SK-N-SH treated with all-trans-retinoic acid at 6 μM for 48 hours (cell line): ENCODE data around the gene ZSCAN23.
"Not testable (repeated sequence)": the region's sequence is repeated elsewhere in the genome, so short reads cannot be mapped to it uniquely, and the experiment has no call there.

Experiments
- ATAC-seq: fragments of 200-7000 bp; cut with Tn5 transposase; 3 replicates; pipeline ENCODE4 v1.9.1; 2020; ENCODE audit warnings: mild to moderate bottlenecking, moderate library complexity
- CSDC2 ChIP-seq: fragments of 250-450 bp; sonication (Bioruptor Pico); IDR thresholded peaks from 2 replicates; pipeline ENCODE4 v1.5.0; 2020; ENCODE audit warnings: mild to moderate bottlenecking, moderate library complexity
- ESRRG ChIP-seq: fragments of 250-450 bp; sonication (Bioruptor Pico); IDR thresholded peaks from 2 replicates; pipeline ENCODE4 v1.6.1; 2021; ENCODE audit warnings: mild to moderate bottlenecking
- GLIS3 ChIP-seq: fragments of 250-450 bp; sonication (Bioruptor Pico); IDR thresholded peaks from 2 replicates; pipeline ENCODE4 v1.5.0; 2020; ENCODE audit warnings: mild to moderate bottlenecking, moderate library complexity
- ISL1 ChIP-seq: fragments of 250-450 bp; sonication (Bioruptor Pico); IDR thresholded peaks from 2 replicates; pipeline ENCODE4 v2.1.2; 2022; ENCODE audit warnings: mild to moderate bottlenecking, moderate library complexity
- PATZ1 ChIP-seq: fragments of 250-450 bp; sonication (Bioruptor Pico); IDR thresholded peaks from 2 replicates; pipeline ENCODE4 v1.8.0; 2020; ENCODE audit warnings: mild to moderate bottlenecking, moderate library complexity, borderline replicate concordance
- POU6F1 ChIP-seq: fragments of 250-450 bp; sonication (Bioruptor Pico); IDR thresholded peaks from 2 replicates; pipeline ENCODE4 v1.8.0; 2021; ENCODE audit warnings: low read depth, mild to moderate bottlenecking, moderate library complexity, borderline replicate concordance
- PPARA ChIP-seq: fragments of 250-450 bp; sonication (Bioruptor Pico); IDR thresholded peaks from 2 replicates; pipeline ENCODE4 v1.5.0; 2020; ENCODE audit warnings: mild to moderate bottlenecking, borderline replicate concordance
- RARB ChIP-seq: fragments of 250-450 bp; sonication (Bioruptor Pico); IDR thresholded peaks from 2 replicates; pipeline ENCODE4 v1.8.0; 2021; ENCODE audit warnings: mild to moderate bottlenecking, moderate library complexity
- TCF4 ChIP-seq: fragments of 250-450 bp; sonication (Bioruptor Pico); IDR thresholded peaks from 2 replicates; pipeline ENCODE4 v1.8.0; 2021; ENCODE audit warnings: mild to moderate bottlenecking, moderate library complexity, borderline replicate concordance
- TOX ChIP-seq: fragments of 250-450 bp; sonication (Bioruptor Pico); IDR thresholded peaks from 2 replicates; pipeline ENCODE4 v1.8.0; 2021; ENCODE audit warnings: mild to moderate bottlenecking, moderate library complexity, borderline replicate concordance
- TSHZ2 ChIP-seq: fragments of 250-450 bp; sonication (Bioruptor Pico); IDR thresholded peaks from 2 replicates; pipeline ENCODE4 v1.5.0; 2020; ENCODE audit warnings: mild to moderate bottlenecking, moderate library complexity
- ZC3H10 ChIP-seq: fragments of 250-450 bp; sonication (Bioruptor Pico); IDR thresholded peaks from 2 replicates; pipeline ENCODE4 v1.5.1; 2021; ENCODE audit warnings: mild to moderate bottlenecking, moderate library complexity
- ZFP3 ChIP-seq: fragments of 250-450 bp; sonication (Bioruptor Pico); IDR thresholded peaks from 2 replicates; pipeline ENCODE4 v1.5.0; 2020; ENCODE audit warnings: mild to moderate bottlenecking, moderate library complexity
- ZFP30 ChIP-seq: fragments of 450-650 bp; formaldehyde crosslinking; IDR thresholded peaks from 2 replicates; pipeline ENCODE4 v1.5.0; 2022; ENCODE audit warnings: mild to moderate bottlenecking, moderate library complexity
- ZNF565 ChIP-seq: fragments of 450-650 bp; formaldehyde crosslinking; conservative IDR thresholded peaks from 2 replicates; pipeline ENCODE4 v1.5.0; 2020; ENCODE audit warnings: low read depth, mild to moderate bottlenecking, moderate library complexity
- ZNF70 ChIP-seq: fragments of 450-650 bp; formaldehyde crosslinking; IDR thresholded peaks from 2 replicates; pipeline ENCODE4 v1.5.0; 2020; ENCODE audit warnings: mild to moderate bottlenecking, moderate library complexity
- ZNF8 ChIP-seq: fragments of 450-650 bp; formaldehyde crosslinking; IDR thresholded peaks from 2 replicates; pipeline ENCODE4 v1.5.0; 2020; ENCODE audit warnings: mild to moderate bottlenecking, moderate library complexity
- TF ChIP-seq, protein P1 (sequence below): fragments of 250-450 bp; sonication (Bioruptor Pico); IDR thresholded peaks from 2 replicates; pipeline ENCODE4 v1.5.1; 2021; ENCODE audit warnings: mild to moderate bottlenecking, moderate library complexity

Gene ZSCAN23

DNA sequence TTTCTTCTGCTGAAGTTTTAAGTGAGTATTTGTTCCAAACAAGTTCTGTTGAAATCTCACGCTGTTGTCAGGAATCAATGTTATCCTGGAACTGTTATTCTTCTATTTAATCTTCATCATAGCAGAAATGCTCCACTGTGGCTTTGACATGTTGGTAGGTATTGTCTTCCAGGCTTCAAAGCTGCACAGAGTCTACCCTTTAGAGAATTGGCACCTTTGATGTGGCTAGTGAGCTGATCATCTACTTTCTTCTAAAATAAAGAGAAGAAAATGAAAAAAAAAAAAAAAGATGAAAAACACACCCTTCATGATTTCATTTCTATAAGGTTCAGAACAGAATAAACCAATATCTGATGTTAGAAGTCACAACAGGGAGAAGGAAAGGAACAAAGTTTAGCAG lies 5.8 kb upstream of the ZSCAN23 start:
- TF ChIP-seq RARB (CRISPR knock-in tag): no peak
- TF ChIP-seq ZNF70 (CRISPR knock-in tag): no peak
- TF ChIP-seq POU6F1: no peak
- no peak for TF ChIP-seq TOX
- TF ChIP-seq CSDC2 (CRISPR knock-in tag): no peak
- no peak for TF ChIP-seq ESRRG (CRISPR knock-in tag)
- TF ChIP-seq ZNF565 (CRISPR knock-in tag): no peak
- TF ChIP-seq GLIS3 (CRISPR knock-in tag): no peak
- TF ChIP-seq PPARA (CRISPR knock-in tag): no peak
- no peak for TF ChIP-seq ZFP30
- no peak for TF ChIP-seq ZNF8 (CRISPR knock-in tag)
- no peak for TF ChIP-seq TSHZ2 (CRISPR knock-in tag)
- no peak for TF ChIP-seq TCF4 (CRISPR knock-in tag)
- TF ChIP-seq PATZ1 (CRISPR knock-in tag): no peak
- no peak for ATAC-seq

DNA sequence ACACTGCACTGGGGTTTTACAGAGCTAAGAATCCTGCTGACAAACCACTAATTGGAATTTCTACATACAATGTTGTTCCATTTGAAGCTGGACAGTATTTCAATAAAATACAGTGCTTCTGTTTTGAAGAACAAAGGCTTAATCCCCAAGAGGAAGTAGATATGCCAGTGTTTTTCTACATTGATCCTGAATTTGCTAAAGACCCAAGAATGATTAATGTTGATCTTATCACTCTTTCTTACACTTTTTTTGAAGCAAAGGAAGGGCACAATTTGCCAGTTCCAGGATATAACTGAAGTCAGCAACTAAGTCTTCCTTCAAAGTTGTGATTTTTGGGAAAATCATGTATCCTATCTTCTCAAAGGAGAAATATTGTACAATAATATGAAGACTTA lies 4.2 kb upstream of the ZSCAN23 start:
- not testable (repeated sequence) for ATAC-seq

GRCh38 chr6:28446818-28447511 lies 3.7 kb upstream of the ZSCAN23 start:
- 0 out of 2 replicates have a peak, but pooled peaks have one; percentile 63 for TF ChIP-seq ZFP3 (CRISPR knock-in tag)
- TF ChIP-seq, protein P1, sequence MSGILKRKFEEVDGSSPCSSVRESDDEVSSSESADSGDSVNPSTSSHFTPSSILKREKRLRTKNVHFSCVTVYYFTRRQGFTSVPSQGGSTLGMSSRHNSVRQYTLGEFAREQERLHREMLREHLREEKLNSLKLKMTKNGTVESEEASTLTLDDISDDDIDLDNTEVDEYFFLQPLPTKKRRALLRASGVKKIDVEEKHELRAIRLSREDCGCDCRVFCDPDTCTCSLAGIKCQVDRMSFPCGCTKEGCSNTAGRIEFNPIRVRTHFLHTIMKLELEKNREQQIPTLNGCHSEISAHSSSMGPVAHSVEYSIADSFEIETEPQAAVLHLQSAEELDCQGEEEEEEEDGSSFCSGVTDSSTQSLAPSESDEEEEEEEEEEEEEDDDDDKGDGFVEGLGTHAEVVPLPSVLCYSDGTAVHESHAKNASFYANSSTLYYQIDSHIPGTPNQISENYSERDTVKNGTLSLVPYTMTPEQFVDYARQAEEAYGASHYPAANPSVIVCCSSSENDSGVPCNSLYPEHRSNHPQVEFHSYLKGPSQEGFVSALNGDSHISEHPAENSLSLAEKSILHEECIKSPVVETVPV (CRISPR knock-in tag): no peak
- no peak for TF ChIP-seq CSDC2 (CRISPR knock-in tag)
- no peak for TF ChIP-seq ESRRG (CRISPR knock-in tag)
- no peak for TF ChIP-seq RARB (CRISPR knock-in tag)
- TF ChIP-seq ZNF565 (CRISPR knock-in tag): no peak
- no peak for TF ChIP-seq PPARA (CRISPR knock-in tag)
- TF ChIP-seq ISL1 (CRISPR knock-in tag): no peak
- TF ChIP-seq TSHZ2 (CRISPR knock-in tag): 0 out of 2 replicates have a peak, but pooled peaks have one; percentile 49
- TF ChIP-seq ZNF8 (CRISPR knock-in tag): no peak
- TF ChIP-seq ZC3H10 (CRISPR knock-in tag): no peak
- no peak for TF ChIP-seq PATZ1 (CRISPR knock-in tag)
- peak; percentile 64 for ATAC-seq

DNA sequence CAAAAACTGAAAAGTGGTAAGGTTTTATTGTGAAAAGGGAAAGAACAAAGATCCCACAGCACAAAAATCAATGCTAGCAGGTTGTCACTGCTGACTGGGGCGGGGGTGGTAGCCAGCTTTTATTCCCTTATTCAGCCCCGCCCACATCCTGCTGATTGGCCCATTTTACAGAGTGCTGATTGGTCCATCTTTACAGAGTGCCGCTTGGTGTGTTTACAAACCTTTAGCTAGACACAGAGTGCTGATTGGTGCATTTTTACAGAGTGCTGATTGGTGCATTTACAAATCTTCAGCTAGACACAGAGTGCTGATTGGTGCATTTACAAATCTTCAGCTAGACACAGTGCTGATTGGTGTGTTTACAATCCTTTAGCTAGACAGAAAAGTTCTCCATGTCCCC lies 1.5 kb upstream of the ZSCAN23 start:
- ATAC-seq: not testable (repeated sequence)
